Activated CD4-positive, alpha-beta T cell treated with anti-CD3 and anti-CD28 coated beads, Interleukin-2, amount 50 U/mL, for 4 hours (primary cell): Measurements from ENCODE around the gene MYRF.
A peak's percentile ranks its signal among the peaks of the same experiment; 100 is the strongest.

ENCODE experiments used
- DNase-seq, 2 experiments: peaks; one replicate each; pipeline ENCODE4 v3.0.0-alpha.2; 2020

The MYRF gene

DNA sequence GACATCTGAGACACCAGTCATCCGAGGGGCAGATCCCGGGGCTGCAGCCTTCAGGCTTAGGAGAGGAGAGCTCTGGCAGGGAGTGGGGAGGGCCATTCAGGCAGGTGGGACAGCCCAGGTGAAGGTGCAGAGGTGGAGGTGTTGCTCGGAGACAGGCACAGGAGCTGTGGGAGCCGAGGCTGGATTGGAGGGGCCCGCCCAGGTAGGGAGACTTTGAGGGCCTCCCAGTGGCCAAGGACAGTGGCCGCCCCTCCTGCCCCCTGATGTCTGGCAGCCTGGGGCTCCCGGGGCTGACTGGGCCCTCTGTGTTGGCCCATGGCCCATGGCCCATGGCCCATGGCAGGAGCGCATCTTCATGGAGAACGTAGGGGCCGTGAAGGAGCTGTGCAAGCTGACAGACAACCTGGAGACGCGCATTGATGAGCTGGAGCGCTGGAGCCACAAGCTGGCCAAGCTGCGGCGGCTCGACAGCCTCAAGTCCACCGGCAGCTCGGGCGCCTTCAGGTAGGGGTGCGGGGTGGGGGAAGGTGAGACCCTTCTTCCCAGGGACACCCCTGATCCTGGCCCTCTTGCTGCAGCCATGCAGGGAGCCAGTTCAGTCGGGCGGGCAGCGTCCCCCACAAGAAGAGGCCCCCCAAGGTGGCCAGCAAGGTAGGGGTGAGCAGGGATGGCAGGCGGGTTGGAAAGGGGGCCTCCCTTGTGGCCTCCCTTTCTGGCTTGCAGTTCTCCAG lies 26.6 kb downstream of the MYRF start:
- no peak for DNase-seq

DNA sequence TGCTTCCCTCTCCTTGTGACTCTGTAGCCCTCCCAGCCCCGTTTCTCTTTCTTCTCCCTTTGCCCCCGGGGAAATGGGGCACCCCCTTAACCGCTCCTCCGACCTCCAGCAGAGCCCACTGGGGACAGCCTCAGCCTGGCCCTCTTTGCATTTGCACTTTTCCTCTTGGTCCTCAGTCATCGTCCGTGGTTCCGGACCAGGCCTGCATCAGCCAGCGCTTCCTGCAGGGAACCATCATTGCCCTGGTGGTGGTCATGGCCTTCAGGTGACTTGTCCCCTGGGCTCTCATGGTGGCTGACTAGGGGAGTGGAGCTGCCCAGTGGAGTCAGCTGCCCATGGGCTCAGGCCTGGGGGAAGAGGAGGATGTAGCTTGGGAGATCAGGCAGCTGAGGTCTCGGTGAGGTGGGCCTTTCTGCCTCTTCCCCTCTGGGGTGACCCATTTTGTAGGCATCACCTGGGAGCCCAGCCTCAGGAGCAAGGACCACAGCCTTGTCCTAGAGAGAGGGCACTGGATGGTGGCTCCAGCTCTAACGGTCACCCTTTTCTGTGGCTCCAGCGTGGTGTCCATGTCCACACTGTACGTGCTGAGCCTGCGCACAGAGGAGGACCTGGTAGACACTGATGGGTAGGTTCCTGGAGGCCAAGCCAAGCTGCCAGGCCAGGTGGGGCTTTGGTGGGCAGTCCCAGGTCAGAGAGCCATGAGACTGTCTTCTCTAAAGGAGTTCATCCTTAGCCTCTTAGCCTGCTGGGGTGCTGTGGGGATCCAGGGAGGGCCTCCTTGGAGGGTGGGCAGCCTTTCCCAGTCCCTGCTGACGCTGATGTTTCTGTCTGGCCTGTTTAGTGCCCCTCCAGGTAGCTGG lies 27.5 kb downstream of the MYRF start:
- no peak for DNase-seq

DNA sequence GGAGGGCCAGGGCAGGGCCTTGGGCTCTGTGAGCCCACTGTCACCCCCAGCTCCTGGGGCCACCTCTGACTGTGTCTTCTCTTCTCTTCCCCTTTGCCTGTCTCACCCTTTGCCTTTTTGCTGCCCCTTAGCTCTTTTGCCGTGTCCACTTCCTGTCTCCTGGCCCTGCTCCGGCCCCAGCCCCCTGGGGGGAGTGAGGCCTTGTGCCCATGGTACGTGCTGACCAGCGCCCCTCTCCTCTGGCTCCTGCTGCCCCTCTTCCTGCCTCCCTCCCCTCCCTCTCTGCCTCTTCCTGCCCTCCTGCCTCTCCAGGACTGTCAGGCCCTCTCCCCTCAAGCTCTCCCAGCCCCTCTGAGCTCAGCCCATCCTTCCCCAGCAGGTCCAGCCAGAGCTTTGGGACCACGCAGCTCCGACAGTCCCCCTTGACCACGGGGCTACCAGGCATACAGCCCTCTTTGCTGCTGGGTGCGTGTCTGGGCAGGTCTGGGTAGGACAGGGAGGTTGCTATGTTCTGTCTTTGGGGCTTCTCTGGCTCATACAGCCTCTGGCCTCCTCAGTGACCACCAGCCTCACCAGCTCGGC lies 28.2 kb downstream of the MYRF start:
- no peak for DNase-seq

DNA sequence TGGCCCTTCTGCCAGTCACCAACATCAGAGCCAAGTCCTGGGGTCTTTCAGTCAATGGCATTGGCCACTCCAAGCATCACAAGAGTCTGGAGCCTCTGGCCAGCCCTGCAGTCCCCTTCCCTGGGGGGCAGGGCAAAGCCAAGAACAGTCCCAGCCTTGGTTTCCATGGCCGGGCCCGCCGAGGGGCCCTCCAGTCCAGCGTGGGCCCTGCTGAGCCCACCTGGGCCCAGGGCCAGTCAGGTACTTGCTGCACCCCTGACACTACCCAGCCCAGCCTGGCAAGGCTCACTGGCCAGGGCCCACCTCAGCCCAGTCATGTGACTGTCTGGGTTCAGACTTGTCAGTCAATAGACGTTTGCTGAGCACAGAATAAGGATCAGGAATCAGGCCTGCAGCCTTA lies 29.1 kb downstream of the MYRF start:
- no peak for DNase-seq

DNA sequence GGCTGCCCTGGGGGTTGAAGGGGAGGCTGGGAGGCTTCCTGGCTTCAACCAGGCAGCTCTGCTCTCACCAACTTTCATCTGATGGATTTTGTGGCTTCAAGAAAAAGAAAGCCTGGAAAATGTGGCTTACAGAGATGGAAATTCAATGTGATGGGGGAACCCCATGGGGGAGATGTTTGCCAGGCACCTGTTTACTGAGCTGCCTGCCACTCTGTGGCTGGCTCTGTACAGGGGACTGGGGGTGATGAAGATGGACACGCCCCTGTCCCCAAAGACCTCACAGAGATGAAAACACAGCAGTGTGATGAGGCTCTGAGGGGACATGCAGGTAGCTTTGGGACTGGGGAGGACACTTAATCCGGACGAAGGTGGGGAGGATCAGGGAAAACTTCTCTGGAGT lies 29.9 kb downstream of the MYRF start:
- DNase-seq = no peak

DNA sequence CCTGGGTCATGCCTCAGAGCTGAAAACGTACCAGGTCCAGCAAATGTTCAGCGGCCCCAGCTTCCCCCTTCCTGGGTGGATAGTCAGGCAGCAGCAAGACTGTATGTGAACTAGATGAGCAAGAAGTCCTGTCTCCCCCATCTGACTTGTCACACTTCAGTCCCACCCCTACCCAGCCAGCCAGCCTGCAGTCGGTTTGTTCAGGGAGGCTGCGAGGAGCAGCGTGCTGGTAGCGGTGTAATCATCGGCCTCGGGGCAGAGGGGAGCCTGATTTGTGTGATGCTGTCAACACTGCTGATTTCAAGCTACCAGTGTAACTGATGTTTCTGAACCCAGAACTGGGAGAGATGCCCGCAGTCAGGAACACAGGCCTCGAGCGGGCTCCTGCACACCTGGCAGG lies 30.4 kb downstream of the MYRF start:
- DNase-seq = no peak

DNA sequence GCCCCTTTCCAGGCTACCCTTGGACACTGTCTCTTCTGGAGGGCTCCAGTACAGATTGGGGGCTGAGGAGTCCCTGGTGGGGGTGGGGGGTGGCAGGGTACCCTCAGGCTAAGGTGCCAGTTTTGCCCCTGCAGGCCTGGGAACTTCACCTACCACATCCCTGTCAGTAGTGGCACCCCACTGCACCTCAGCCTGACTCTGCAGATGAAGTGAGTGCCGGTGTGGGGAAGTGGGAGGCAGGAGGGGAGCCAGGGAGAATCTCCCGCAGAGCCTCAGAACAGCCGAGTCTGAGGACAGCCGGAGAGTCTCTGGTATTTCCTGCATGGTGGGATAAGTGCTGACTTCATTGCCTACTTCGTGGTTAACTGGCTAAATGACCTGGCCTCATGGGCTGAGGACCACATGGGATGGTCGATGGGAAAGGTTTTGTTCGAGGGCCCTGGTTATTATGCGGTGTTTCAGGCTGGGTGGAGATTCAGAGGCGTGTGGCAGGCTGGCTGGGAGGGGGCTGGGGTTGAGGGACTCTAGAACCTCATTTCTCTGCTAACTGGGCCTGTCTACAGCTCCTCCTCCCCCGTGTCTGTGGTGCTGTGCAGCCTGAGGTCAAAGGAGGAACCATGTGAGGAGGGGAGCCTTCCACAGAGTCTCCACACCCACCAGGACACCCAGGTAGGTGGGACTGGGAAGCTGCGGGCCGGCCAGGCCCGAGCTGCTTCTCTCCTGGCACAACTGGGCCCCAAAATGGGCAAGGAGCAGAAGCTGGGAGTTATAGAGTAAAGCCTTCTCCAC lies 31.5 kb downstream of the MYRF start:
- DNase-seq = no peak

DNA sequence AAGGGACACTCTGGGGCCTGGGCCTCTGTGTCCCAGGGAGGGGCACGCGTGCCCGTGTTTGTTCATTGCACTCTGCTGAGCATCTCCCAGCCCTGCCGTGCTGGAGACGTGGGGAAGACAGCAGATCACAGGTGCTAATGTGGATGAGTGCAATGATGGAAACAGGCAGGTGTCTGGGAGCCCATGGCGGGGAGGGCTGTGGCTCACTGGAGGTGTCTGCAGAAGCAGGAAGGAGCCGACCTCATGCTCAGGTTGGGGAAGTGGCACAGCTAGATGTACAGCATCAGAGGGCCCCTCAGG lies 32.0 kb downstream of the MYRF start:
- no peak for DNase-seq

DNA sequence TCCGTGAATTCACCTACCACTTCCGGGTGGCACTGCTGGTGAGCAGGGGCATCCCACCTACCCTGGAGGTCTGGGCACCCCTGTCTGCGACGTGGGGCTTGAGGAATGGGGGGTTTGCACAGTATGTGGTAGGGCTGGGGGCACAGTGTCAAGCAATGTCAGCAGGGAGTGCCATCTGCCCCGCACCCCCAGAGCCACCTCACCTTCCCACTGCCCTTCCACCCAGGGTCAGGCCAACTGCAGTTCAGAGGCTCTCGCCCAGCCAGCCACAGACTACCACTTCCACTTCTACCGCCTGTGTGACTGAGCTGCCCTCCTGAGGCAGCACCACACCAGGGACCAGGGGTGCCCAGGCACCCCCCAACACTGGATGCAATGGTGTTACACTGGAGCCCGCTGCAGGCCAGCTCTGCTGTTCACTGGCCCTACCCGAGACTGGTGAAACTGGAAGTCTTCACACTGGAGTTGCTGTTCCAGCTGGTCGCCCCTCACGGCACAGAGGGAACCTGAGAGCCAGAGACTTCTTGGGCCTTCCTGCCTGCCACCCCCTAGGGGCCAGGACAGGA lies 33.5 kb downstream of the MYRF start:
- no peak for DNase-seq

DNA sequence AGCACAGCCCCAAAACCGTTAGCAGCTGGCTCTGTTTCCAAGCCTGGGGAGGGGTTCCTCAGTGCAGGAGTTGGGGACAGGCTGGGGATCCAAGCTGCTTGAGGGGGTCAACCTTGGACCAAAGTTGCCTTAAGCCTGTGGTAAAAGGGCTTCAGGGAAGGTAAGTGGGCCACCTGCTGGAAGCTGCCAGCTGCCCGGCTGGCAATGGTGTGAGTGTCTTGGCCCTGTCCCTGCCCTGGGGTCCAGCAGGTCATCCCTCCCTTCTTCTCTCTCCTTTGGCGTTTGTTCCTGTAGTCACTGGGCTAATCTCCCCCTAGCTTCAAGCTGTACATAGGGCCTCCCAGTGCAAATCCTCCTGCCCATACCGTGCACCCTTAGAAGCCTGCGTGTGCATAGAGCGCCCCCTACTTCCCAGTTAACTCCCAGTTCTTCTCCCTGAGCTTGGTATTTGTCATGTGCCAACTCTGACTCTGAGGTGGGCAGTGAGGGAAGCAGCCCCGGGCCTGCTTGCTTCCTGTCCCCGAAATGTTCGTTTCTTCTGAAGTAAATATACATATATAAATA lies 35.6 kb downstream of the MYRF start:
- no peak for DNase-seq

DNA sequence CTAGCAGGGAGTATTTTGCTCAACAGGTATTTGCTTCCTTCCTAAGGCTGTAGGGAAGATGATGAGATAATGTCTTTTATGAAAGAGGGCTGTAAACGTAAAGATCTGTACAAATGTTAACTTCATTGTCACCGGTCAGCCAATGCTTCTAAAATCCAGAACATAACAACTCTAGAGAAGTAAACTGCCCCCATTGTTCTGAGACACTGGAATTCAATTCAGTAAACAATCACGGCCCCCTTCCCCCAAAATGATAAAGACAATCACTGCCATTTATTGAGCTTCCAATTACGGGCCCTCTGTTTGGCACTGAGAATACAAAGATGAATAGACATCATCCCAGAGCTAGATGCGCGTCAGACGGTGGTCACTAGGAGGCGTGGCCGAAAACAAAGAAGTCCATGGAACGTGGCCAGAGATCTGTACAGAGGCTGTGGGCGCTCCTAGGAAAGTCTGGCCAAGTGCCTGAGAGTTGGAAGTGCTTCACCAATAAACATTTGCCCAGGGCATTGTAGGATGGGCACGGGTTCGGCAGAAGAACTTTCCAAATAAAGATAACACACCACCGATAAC lies 39.4 kb downstream of the MYRF start:
- no peak for DNase-seq

DNA sequence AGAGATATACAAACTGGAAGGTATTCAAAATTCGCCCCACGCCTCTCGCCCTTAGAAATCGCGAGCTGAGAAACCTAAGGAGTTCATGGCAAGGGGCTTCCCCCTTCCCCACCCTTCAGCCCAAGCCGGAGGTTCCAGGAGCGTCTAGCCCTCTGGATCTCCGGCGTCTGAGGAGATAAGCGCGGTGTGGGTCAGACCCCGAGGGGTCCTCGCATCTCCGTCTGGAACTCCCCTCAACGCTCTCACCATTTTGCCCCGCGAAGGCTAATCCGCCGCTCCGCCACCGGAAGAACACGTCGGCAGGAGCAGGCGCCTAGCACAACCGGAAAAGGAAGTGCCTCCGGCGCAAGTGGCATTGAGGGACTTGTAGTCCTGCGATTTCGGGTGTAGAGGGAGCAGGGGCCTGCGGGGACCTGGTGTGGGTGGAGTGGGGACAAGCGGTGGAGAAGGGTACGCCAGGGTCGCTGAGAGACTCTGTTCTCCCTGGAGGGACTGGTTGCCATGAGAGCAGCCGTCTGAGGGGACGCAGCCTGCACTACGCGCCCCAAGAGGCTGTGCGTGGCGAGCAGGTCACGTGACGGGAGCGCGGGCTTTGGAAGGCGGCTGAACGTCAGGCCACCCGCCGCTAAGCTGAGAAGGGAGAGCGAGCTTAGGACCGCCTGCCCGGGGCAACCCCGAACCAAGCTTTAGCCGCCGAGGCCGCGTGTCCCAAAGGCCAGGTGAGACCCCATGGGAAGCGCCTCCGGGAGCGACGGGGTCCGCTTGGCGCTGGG lies 40.1 kb downstream of the MYRF start, which contains the start of the genes FEN1 and TMEM258:
TSS of gene FEN1 (plus strand) at position 602 of the 773 bp plus-strand sequence. CDS start 2,451 bp downstream, outside the sequence.
TSS of gene TMEM258 (minus strand) at position 290 of the 773 bp plus-strand sequence. CDS start at position 249, 41 bp downstream.
- DNase-seq = peak; percentile 77 to 79

DNA sequence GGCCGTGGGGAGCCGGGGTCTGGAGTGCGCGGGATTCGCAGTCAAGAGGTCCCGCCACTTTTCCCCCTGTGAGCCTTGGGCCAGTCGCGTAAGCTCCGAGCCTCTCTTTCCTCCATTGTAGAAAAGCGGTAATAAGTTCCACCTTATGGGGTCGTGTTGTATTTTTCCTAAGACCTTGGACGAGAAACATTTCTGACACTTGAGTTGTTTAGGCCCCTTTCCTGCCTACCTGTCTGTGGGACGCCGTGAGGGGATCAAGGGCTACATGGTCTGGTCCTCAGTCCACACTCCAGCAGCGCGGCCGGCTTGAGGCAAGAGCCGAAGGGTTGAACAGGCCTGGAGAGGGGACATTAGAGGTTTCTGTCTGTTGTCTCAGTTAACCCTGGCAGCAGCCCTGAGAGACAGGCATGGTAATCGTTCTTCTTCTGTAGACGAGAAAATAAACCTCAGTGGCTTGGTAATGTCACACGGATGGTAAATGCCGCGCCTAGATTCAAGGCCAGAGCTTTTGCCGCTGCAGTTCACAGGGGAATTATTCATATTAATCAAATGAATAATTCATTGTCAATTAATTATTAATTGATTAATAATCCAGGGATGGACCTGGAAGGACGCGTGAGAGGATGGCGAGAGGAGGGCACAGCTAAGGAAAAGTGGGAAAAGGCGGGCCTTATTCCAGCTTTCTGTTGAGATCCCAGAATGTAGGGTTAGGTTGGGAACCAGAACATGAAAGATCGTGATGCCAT lies 40.8 kb downstream of the MYRF start:
- DNase-seq = no peak

DNA sequence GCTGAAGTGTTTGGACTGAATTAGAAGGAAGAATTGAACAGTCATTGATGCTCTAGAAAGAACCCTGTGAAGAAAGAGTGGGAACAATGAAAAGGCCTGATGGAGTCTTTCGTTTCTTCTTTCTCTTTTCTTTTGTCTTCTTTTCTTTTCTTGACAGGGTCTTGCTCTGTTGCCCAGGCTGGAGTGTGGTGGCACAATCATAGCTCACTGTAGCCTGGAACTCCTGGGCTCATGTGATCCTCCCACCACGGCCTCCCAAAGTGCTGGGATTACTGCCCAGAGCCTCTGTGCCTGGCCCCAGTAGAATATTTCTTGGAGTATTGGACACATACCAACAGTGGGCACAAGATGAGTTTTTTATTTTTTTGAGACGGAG lies 41.4 kb downstream of the MYRF start:
- no peak for DNase-seq

DNA sequence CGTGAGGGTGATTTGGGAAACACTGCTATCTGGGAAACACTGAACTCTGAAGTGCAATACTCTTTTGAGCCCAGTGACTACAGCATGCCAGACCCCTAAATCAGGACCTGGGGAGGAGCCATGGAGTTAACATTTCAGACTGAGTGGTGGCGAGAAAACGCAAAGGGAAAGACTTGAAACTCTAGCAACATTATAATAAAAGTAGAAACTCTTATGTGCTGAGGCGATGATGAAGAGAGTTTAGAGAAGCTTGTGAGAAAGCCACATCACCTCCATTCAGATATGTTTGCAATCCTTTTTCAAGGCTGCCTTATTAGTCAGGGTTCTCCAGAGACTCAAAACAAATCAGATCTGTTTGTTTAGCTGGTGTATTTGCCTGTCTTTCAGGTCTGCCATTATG lies 42.1 kb downstream of the MYRF start:
- DNase-seq = no peak

DNA sequence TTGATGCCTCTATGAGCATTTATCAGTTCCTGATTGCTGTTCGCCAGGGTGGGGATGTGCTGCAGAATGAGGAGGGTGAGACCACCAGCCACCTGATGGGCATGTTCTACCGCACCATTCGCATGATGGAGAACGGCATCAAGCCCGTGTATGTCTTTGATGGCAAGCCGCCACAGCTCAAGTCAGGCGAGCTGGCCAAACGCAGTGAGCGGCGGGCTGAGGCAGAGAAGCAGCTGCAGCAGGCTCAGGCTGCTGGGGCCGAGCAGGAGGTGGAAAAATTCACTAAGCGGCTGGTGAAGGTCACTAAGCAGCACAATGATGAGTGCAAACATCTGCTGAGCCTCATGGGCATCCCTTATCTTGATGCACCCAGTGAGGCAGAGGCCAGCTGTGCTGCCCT lies 43.0 kb downstream of the MYRF start:
- DNase-seq = no peak

DNA sequence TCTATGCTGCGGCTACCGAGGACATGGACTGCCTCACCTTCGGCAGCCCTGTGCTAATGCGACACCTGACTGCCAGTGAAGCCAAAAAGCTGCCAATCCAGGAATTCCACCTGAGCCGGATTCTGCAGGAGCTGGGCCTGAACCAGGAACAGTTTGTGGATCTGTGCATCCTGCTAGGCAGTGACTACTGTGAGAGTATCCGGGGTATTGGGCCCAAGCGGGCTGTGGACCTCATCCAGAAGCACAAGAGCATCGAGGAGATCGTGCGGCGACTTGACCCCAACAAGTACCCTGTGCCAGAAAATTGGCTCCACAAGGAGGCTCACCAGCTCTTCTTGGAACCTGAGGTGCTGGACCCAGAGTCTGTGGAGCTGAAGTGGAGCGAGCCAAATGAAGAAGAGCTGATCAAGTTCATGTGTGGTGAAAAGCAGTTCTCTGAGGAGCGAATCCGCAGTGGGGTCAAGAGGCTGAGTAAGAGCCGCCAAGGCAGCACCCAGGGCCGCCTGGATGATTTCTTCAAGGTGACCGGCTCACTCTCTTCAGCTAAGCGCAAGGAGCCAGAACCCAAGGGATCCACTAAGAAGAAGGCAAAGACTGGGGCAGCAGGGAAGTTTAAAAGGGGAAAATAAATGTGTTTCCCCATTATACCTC lies 43.6 kb downstream of the MYRF start:
- DNase-seq = no peak

DNA sequence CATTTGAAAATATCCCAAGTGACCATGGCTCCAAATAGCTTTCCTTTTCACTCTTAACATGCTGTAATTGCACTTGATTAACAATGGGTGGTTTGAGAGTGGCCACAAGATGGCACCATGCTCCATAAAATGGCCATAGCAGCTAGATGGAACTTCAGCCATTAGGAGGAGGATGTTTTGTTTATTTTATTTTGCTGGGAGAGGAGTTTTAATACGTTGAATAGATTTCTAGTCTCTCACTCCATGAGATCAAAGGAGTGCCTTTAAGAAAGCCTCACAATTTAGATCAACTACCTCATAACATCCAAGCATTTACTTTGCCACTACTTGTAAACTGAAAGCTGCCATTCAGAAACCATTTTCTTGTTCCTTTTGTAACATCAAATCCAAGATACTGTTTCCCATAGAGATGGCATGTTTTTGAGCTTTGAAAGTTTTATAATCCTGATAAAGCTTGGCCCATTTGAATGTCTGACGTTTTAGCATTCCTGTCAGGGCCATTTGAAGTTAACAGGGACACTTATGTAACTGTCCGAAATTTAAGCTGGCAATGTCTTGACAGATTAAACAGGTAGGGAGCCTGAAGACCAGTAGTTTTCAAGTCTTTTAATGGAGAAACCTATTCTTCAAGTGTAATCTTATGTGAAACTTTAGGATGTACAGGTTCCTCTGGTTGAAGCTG lies 45.0 kb downstream of the MYRF start:
- DNase-seq = peak; percentile 66 to 68

DNA sequence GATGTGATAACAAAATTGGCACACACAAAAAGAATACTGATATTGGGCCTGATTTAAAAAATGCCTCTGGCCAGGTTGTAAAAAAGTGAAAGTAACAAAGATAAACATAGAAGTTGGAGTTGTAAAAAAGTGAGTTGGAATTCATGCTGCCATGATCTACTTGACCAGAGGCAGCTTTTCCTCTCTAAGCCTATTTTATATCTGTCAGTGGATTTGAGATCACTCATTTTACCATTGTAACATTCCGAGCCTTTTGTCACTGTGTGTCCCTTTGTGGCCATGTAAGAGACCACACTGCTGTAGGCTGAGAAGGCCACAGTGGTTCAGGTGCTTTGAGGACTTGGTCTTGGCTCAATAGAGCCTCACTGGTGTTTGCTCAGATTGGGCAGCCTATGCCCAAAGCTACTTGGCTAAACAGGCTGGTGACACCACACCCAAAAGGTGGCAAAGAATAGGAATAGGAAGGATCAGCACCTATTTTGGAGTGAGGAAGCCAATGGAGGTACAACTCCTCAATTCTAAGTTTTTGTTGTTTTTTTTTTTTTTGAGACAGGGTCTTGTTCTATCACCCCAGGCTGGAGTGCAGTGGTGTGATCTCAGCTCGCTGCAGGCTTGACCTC lies 47.3 kb downstream of the MYRF start:
- DNase-seq = no peak
